GM19025 (cell line): ENCODE results near the gene HSD17B11.
A peak's percentile ranks its signal among the peaks of the same experiment; 100 is the strongest.
"Not testable (repeated sequence)": the region's sequence is repeated elsewhere in the genome, so short reads cannot be mapped to it uniquely, and the experiment has no call there.

Source experiments
- ATAC-seq: cut with Tn5 transposase; IDR thresholded peaks from one replicate; pipeline ENCODE4 v1.9.1; 2021; ENCODE audit warnings: mild to moderate bottlenecking, low read depth, moderate library complexity; ENCODE audit not compliant: unreplicated experiment

Gene HSD17B11

GRCh38 chr4:87390891-87391575 lies at the start of gene HSD17B11:
Gene HSD17B11, minus strand, starts transcription at chr4:87391188. Its CDS starts 118 bp downstream, at chr4:87391070.
- ATAC-seq, result peak; percentile 100

- no peak for ATAC-seq
These were observed 42.4 kb upstream of the HSD17B11 start for GRCh38 chr4:87433342-87433741.

GRCh38 chr4:87430038-87430437 lies 39.0 kb upstream of the HSD17B11 start:
- ATAC-seq, result no peak

- ATAC-seq, result no peak
These were observed 38.0 kb upstream of the HSD17B11 start for GRCh38 chr4:87428979-87429378.

- ATAC-seq, result no peak
These were observed 36.5 kb upstream of the HSD17B11 start for GRCh38 chr4:87427518-87427868.

GRCh38 chr4:87426865-87427517 lies 36.0 kb upstream of the HSD17B11 start:
- ATAC-seq, result no peak

- no peak for ATAC-seq
These were observed 34.7 kb upstream of the HSD17B11 start for GRCh38 chr4:87425711-87426110.

- ATAC-seq, result not testable (repeated sequence)
These were observed 33.1 kb upstream of the HSD17B11 start for GRCh38 chr4:87424099-87424543.

- no peak for ATAC-seq
These were observed 32.5 kb upstream of the HSD17B11 start for GRCh38 chr4:87423317-87424098.

- peak; percentile 86 for ATAC-seq
These were observed 31.4 kb upstream of the HSD17B11 start, which contains the start of gene NUDT9 for GRCh38 chr4:87422104-87423052. Gene NUDT9, plus strand, starts transcription at chr4:87422573. Its CDS starts 333 bp downstream, at chr4:87422906.

GRCh38 chr4:87420276-87420830 lies 29.4 kb upstream of the HSD17B11 start:
- ATAC-seq, result no peak

GRCh38 chr4:87419578-87420249 lies 28.7 kb upstream of the HSD17B11 start:
- ATAC-seq, result no peak

GRCh38 chr4:87418410-87418809 lies 27.4 kb upstream of the HSD17B11 start:
- not testable (repeated sequence) for ATAC-seq

- no peak for ATAC-seq
These were observed 26.0 kb upstream of the HSD17B11 start for GRCh38 chr4:87416965-87417364.

GRCh38 chr4:87414816-87415215 lies 23.8 kb upstream of the HSD17B11 start:
- ATAC-seq, result no peak

- ATAC-seq, result no peak
These were observed 19.7 kb upstream of the HSD17B11 start for GRCh38 chr4:87410679-87411078.

- ATAC-seq, result no peak
These were observed 19.2 kb upstream of the HSD17B11 start for GRCh38 chr4:87410157-87410556.

GRCh38 chr4:87409420-87409939 lies 18.5 kb upstream of the HSD17B11 start:
- no peak for ATAC-seq

GRCh38 chr4:87406902-87407301 lies 15.9 kb upstream of the HSD17B11 start:
- ATAC-seq, result not testable (repeated sequence)
